Lung (tissue), 12 donors: ENCODE measurements around the gene GPC5. TPM values are rescaled to one million over a fixed set of nuclear protein-coding genes. Genes with fewer than 3 reads are reported as not detected.
A peak's percentile ranks its signal among the peaks of the same experiment; 100 is the strongest.

ENCODE experiments used
- ATAC-seq: fragments of 200-7000 bp; cut with Tn5 transposase; one replicate; pipeline ENCODE4 v1.9.1; 2020; ENCODE audit warnings: moderate number of reproducible peaks; ENCODE audit not compliant: insufficient read depth, low FRiP score
- DNase-seq, 3 donors: peaks; one replicate each; pipeline ENCODE4 v3.0.0-alpha.2; 2013 to 2017
- H3K27ac ChIP-seq, 2 donors: one replicate each; pipeline ENCODE4 v1.5.1; 2013; ENCODE audit warnings: mild to moderate bottlenecking in 2 of 2, moderate library complexity in 2 of 2, control low read depth in 1 of 2, inconsistent platforms in 1 of 2, low read depth in 1 of 2, low read length in 1 of 2
- H3K27me3 ChIP-seq, 3 donors: one replicate each; pipeline ENCODE4 v1.5.1; 2013; ENCODE audit warnings: low read length in 2 of 3; ENCODE audit not compliant: control insufficient read depth in 3 of 3, insufficient read depth in 3 of 3
- H3K36me3 ChIP-seq, 4 donors: one replicate each; pipeline ENCODE4 v1.5.1; 2013; ENCODE audit warnings: low read length in 4 of 4, mild to moderate bottlenecking in 1 of 4, moderate library complexity in 1 of 4; ENCODE audit not compliant: control insufficient read depth in 4 of 4, insufficient read depth in 4 of 4
- H3K4me1 ChIP-seq, 5 donors: one replicate each; pipeline ENCODE4 v1.5.1; 2013; ENCODE audit warnings: low read length in 5 of 5, mild to moderate bottlenecking in 2 of 5, moderate library complexity in 1 of 5; ENCODE audit not compliant: control insufficient read depth in 5 of 5, insufficient read depth in 5 of 5
- H3K4me3 ChIP-seq: one replicate; pipeline ENCODE4 v1.5.1; 2013; ENCODE audit warnings: mild to moderate bottlenecking, control low read depth, moderate library complexity
- H3K9ac ChIP-seq, 2 donors: one replicate each; pipeline ENCODE4 v1.5.1; 2013; ENCODE audit warnings: low read length in 2 of 2, control low read depth in 1 of 2; ENCODE audit not compliant: insufficient read depth in 1 of 2
- H3K9me3 ChIP-seq, 4 donors: one replicate each; pipeline ENCODE4 v1.5.1; 2013; ENCODE audit warnings: low read length in 3 of 4, mild to moderate bottlenecking in 1 of 4, moderate library complexity in 1 of 4; ENCODE audit not compliant: control insufficient read depth in 4 of 4, insufficient read depth in 3 of 4
- WGBS, 2 donors: extraction: QIAGEN DNeasy Blood & Tissue Kit; methylation state at CpG; one replicate each; pipeline ENCODE4 v1.1.7; 2013; 5-methylcytosine and 5-hydroxymethylcytosine counted together
- polyA plus RNA-seq, 2 donors: library from polyadenylated mRNA; stranded (reverse); fragments of 200-250 nt; gene quantifications; one replicate each; pipeline ENCODE4 v1.2.1, GENCODE V29; 2013
- total RNA-seq, 2 donors: library from RNA; depleted of rRNA in 1 of 2; stranded (reverse); fragments of >200 nt in 1 of 2; gene quantifications; one replicate each; pipeline ENCODE4 v1.2.1, GENCODE V29; 2014 to 2021
- TF ChIP-seq, protein P1 (sequence below): IDR thresholded peaks from 2 replicates; pipeline ENCODE4 v1.5.1; 2012; ENCODE audit warnings: mild to moderate bottlenecking; ENCODE audit errors: control extremely low read depth, extremely low read depth
- donor health status: control.
- donor health status: control.
- donor health status: Bipolar disorder and iron deficiency.
- donor health status: healthy.
- donor health status: DM: yes; HTN: yes; CAD: no.

GPC5 gene
- total and polyA plus RNA-seq, 4 donors = 0.55 to 37.3 (median 4.4) TPM

DNA sequence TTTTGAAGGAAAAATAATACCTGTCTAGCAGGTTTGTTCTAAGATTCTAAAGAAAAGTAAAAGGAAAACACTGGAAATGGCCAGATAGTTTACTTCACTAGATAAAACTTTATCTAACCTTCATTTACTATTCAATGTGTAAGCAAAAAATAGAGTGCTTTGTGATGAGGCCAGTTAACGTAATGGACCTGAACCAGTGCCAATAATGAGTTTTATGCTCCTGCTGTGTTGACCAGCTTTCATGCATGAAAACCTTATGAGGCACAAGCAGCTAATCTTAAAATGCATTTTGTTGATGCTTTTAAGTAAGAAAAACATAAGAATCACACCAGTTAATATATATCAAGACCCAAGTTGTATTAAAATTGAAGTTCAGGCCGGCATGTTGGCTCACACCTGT, 1211.0 kb downstream of the GPC5 start:
- no peaks in the 10 kb centered on the region for H3K4me1 ChIP-seq
- H3K9ac ChIP-seq = no peak overlapping the region
- H3K27me3 ChIP-seq = no peaks in the 10 kb centered on the region
- H3K4me3 ChIP-seq = no peak overlapping the region
- no peaks in the 10 kb centered on the region for H3K36me3 ChIP-seq
- 72% methylated on average over 2 of the region's 2 CpGs for WGBS, 2 donors
- no peaks in the 10 kb centered on the region for H3K9me3 ChIP-seq
- no peak overlapping the region for H3K27ac ChIP-seq
- peak in 2 of 3 donors; percentile 45 to 63 for DNase-seq
- TF ChIP-seq, protein P1, sequence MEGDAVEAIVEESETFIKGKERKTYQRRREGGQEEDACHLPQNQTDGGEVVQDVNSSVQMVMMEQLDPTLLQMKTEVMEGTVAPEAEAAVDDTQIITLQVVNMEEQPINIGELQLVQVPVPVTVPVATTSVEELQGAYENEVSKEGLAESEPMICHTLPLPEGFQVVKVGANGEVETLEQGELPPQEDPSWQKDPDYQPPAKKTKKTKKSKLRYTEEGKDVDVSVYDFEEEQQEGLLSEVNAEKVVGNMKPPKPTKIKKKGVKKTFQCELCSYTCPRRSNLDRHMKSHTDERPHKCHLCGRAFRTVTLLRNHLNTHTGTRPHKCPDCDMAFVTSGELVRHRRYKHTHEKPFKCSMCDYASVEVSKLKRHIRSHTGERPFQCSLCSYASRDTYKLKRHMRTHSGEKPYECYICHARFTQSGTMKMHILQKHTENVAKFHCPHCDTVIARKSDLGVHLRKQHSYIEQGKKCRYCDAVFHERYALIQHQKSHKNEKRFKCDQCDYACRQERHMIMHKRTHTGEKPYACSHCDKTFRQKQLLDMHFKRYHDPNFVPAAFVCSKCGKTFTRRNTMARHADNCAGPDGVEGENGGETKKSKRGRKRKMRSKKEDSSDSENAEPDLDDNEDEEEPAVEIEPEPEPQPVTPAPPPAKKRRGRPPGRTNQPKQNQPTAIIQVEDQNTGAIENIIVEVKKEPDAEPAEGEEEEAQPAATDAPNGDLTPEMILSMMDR = no peak
- no peak for ATAC-seq

- Histone ChIP-seq H3K4me3 (no peak overlapping the region), H3K27me3 (no peaks in the 10 kb centered on the region), H3K9me3 (no peaks in the 10 kb centered on the region), H3K9ac (no peak overlapping the region), H3K4me1 (peaks cover 0 to 3% (median 0%) of the 10 kb centered on the region in 5 donors), H3K27ac (no peak overlapping the region), H3K36me3 (no peaks in the 10 kb centered on the region)
- TF ChIP-seq, protein P1 = no peak
- ATAC-seq (no peak), DNase-seq (no peak)
- 94 to 97% methylated on average over 3 of the region's 3 CpGs for WGBS, 2 donors
These were observed 1214.5 kb downstream of the GPC5 start for GRCh38 chr13:92612892-92613291.

GRCh38 chr13:92613921-92614320, 1215.5 kb downstream of the GPC5 start:
- Histone ChIP-seq H3K27me3 (no peaks in the 10 kb centered on the region), H3K4me3 (no peak overlapping the region), H3K36me3 (no peaks in the 10 kb centered on the region), H3K9ac (no peak overlapping the region), H3K27ac (no peak overlapping the region), H3K9me3 (no peaks in the 10 kb centered on the region), H3K4me1 (peaks cover 0 to 3% (median 0%) of the 10 kb centered on the region in 5 donors)
- ATAC-seq (no peak), DNase-seq (no peak)
- TF ChIP-seq, protein P1 = no peak

DNA sequence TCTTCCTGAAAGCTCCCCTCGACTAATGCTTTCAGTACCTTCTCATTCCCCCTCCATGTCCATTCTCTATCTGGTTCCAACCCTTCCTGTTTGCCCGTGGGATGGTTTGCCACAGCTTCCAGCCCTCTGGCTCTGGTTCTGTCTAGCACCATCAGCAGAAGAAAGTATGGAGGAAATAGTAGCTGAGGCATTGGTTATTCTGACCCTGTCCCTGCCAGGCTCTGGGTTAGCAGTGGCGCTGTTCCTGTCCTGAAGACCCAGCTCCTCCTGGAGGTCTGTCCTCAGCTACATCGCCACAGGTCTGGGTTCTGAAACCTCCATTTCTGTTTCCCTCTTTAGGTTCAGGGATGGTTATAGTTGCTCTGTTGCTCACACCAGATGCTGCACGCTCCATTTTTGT, 1223.6 kb downstream of the GPC5 start:
- TF ChIP-seq, protein P1 = no peak
- Histone ChIP-seq H3K9ac (no peak overlapping the region), H3K36me3 (no peaks in the 10 kb centered on the region), H3K27ac (no peak overlapping the region), H3K9me3 (no peaks in the 10 kb centered on the region), H3K4me1 (no peaks in the 10 kb centered on the region), H3K27me3 (no peaks in the 10 kb centered on the region), H3K4me3 (no peak overlapping the region)
- DNase-seq (no peak), ATAC-seq (no peak)
- 88 to 93% methylated on average over 5 of the region's 5 CpGs for WGBS, 2 donors
